Endothelial cell of umbilical vein (primary cell): Measurements from ENCODE around the gene CCDC142. TPM values are rescaled to one million over a fixed set of nuclear protein-coding genes. Genes with fewer than 3 reads are reported as not detected.

Experiments used
- BruUV-seq: library from RNA; stranded (reverse); fragments of 400-500 nt; replicated peaks from 2 replicates; lab custom pipeline; 2021; lab: Mats Ljungman, UMichigan
- CTCF ChIA-PET: fragments of 300-600, 350-600 bp; sonication (Branson Sonifier 250); formaldehyde crosslinking; loops from one replicate; lab custom pipeline; 2021; ENCODE audit warnings: antibody characterized with exemption, inconsistent platforms; lab: Charles Lee
- POLR2A ChIA-PET: fragments of 300-600, 350-600 bp; sonication (Branson Sonifier 250); formaldehyde crosslinking; loops from one replicate; lab custom pipeline; 2021; ENCODE audit warnings: antibody characterized with exemption, inconsistent platforms; lab: Charles Lee
- DNase-seq: peaks from one replicate; pipeline ENCODE4 v3.0.0-alpha.2; 2011; ENCODE audit warnings: low read depth, low spot score
- FAIRE-seq: peaks from 2 replicates; lab custom pipeline; 2011; peaks lifted over from hg19 to GRCh38; lab: Jason Lieb, UNC
- H2AFZ ChIP-seq: 2 replicates; pipeline ENCODE4 v1.6.0; 2012; ENCODE audit warnings: low read depth, low read length, control low read depth, inconsistent platforms
- H3K27ac ChIP-seq: 2 replicates; pipeline ENCODE4 v1.5.1; 2011; ENCODE audit warnings: low read depth, mild to moderate bottlenecking, control low read depth, low read length, moderate library complexity; ENCODE audit not compliant: insufficient read depth
- H3K27me3 ChIP-seq, 2 experiments: 2 replicates each; pipeline versions ENCODE4 v1.6.0 to v1.6.1; 2011; ENCODE audit warnings: low read length in 2 of 2, mixed read lengths in 1 of 2; ENCODE audit not compliant: control insufficient read depth in 2 of 2, insufficient read depth in 2 of 2
- H3K36me3 ChIP-seq, 2 experiments: 2 replicates in 1 of 2; 3 replicates in 1 of 2; pipeline ENCODE4 v1.5.1; 2011; ENCODE audit warnings: low read length in 2 of 2, mild to moderate bottlenecking in 1 of 2, moderate library complexity in 1 of 2; ENCODE audit not compliant: control insufficient read depth in 2 of 2, insufficient read depth in 2 of 2; ENCODE audit errors: extremely low read depth in 1 of 2
- H3K4me1 ChIP-seq: 3 replicates; pipeline ENCODE4 v1.5.1; 2011; ENCODE audit warnings: mild to moderate bottlenecking, low read length; ENCODE audit not compliant: control insufficient read depth, insufficient read depth; ENCODE audit errors: extremely low read depth
- H3K4me2 ChIP-seq: 2 replicates; pipeline ENCODE4 v1.6.1; 2011; ENCODE audit warnings: low read length, control low read depth, mixed read lengths; ENCODE audit not compliant: insufficient read depth
- H3K4me3 ChIP-seq, 3 experiments: fragments of 200-600 bp in 1 of 3; sonication (generic), shearing (Covaris generic) in 1 of 3; replicated peaks in 1 of 3; 2 replicates each; pipeline ENCODE4 v1.5.1; 2011 to 2016; ENCODE audit warnings: control low read depth in 3 of 3, low read length in 3 of 3, mild to moderate bottlenecking in 2 of 3, inconsistent platforms in 1 of 3, low read depth in 1 of 3, moderate library complexity in 1 of 3; ENCODE audit not compliant: insufficient read depth in 1 of 3
- H3K79me2 ChIP-seq: 2 replicates; pipeline ENCODE4 v1.6.0; 2012; ENCODE audit warnings: low read length, inconsistent platforms; ENCODE audit not compliant: control insufficient read depth, insufficient read depth
- H3K9ac ChIP-seq: replicated peaks from 2 replicates; pipeline ENCODE3; 2011; ENCODE audit warnings: low read length, control low read depth; ENCODE audit not compliant: insufficient read depth; ENCODE audit errors: extremely low read depth
- H3K9me1 ChIP-seq: replicated peaks from 3 replicates; pipeline ENCODE4 v1.6.0; 2011; ENCODE audit warnings: mild to moderate bottlenecking, low read length; ENCODE audit not compliant: control insufficient read depth, insufficient read depth; ENCODE audit errors: extremely low read depth
- H3K9me3 ChIP-seq: replicated peaks from 2 replicates; pipeline ENCODE4 v1.5.1; 2012; ENCODE audit warnings: low read length, inconsistent platforms; ENCODE audit not compliant: control insufficient read depth, insufficient read depth
- H4K20me1 ChIP-seq: replicated peaks from 2 replicates; pipeline ENCODE3; 2011; ENCODE audit warnings: mild to moderate bottlenecking, low read length; ENCODE audit not compliant: control insufficient read depth, insufficient read depth; ENCODE audit errors: extremely low read depth
- EZH2 ChIP-seq: IDR thresholded peaks from 2 replicates; pipeline ENCODE4 v1.6.1; 2012; ENCODE audit warnings: borderline replicate concordance, low read depth, mild to moderate bottlenecking, moderate library complexity, low read length, inconsistent platforms; ENCODE audit not compliant: severe bottlenecking
- FOS ChIP-seq: IDR thresholded peaks from 2 replicates; pipeline ENCODE4 v1.6.1; 2011; ENCODE audit warnings: mild to moderate bottlenecking, low read length, moderate library complexity, borderline replicate concordance; ENCODE audit not compliant: insufficient read depth
- GATA2 ChIP-seq: IDR thresholded peaks from 2 replicates; pipeline ENCODE4 v1.7.0; 2011; ENCODE audit warnings: low read depth, mild to moderate bottlenecking, moderate library complexity, mixed read lengths, low read length; ENCODE audit not compliant: insufficient read length, insufficient read depth
- JUN ChIP-seq: IDR thresholded peaks from 2 replicates; pipeline ENCODE4 v1.6.1; 2011; ENCODE audit warnings: borderline replicate concordance, low read depth; ENCODE audit not compliant: insufficient read length, insufficient read depth
- POLR2A ChIP-seq: IDR thresholded peaks from 2 replicates; pipeline ENCODE4 v1.6.1; 2012; ENCODE audit warnings: low read depth, mild to moderate bottlenecking, control low read depth, low read length
- POLR2AphosphoS5 ChIP-seq: IDR thresholded peaks from 2 replicates; pipeline ENCODE4 v1.6.1; 2012; ENCODE audit warnings: low read depth, mild to moderate bottlenecking, control low read depth, low read length, moderate library complexity; ENCODE audit not compliant: insufficient read depth
- dilution Hi-C: fragments of 300-500 bp; cut with MboI; formaldehyde crosslinking; loops from one replicate; pipeline ENCODE4 v1.15.0; 2019; ENCODE audit warnings: low sequenced_read_pairs; ENCODE audit not compliant: extremely low pct_ligation_motif_present
- intact Hi-C: fragments of 100-400 bp; cut with micrococcal nuclease; formaldehyde crosslinking; loops from one replicate; pipeline ENCODE4 v1.10.0; 2022
- polyA plus RNA-seq, 4 experiments: library from polyadenylated mRNA; depleted of rRNA in 3 of 4; stranded (reverse) in 3 of 4; unstranded in 1 of 4; fragments of >200 nt; gene quantifications; 2 replicates each; pipeline versions ENCODE4 v1.2.1 to v1.2.3, GENCODE V29; 2011 to 2012; ENCODE audit warnings: missing spikeins in 1 of 4
- total RNA-seq: library from RNA; stranded (reverse); gene quantifications from 2 replicates; pipeline ENCODE4 v1.2.3, GENCODE V29; 2021
- TF ChIP-seq, protein P1 (sequence below): IDR thresholded peaks from 2 replicates; pipeline ENCODE4 v1.6.1; 2011; ENCODE audit not compliant: insufficient read depth, insufficient read length
- TF ChIP-seq, protein P2 (sequence below), 2 donors: IDR thresholded peaks; 1 replicate in 1 of 2; 2 replicates in 1 of 2; pipeline ENCODE4 v1.5.1; 2011; ENCODE audit warnings: low read length in 2 of 2, mild to moderate bottlenecking in 2 of 2, moderate library complexity in 2 of 2, control low read depth in 1 of 2, inconsistent platforms in 1 of 2, low read depth in 1 of 2; ENCODE audit not compliant: insufficient read depth in 1 of 2; ENCODE audit errors: extremely low read depth in 1 of 2

The CCDC142 gene
- total and polyA plus RNA-seq, 2 donors (not counting 3 experiments of a cell fraction or from before 2014, with no cell fraction given) = 12.8 to 23.8 TPM

DNA sequence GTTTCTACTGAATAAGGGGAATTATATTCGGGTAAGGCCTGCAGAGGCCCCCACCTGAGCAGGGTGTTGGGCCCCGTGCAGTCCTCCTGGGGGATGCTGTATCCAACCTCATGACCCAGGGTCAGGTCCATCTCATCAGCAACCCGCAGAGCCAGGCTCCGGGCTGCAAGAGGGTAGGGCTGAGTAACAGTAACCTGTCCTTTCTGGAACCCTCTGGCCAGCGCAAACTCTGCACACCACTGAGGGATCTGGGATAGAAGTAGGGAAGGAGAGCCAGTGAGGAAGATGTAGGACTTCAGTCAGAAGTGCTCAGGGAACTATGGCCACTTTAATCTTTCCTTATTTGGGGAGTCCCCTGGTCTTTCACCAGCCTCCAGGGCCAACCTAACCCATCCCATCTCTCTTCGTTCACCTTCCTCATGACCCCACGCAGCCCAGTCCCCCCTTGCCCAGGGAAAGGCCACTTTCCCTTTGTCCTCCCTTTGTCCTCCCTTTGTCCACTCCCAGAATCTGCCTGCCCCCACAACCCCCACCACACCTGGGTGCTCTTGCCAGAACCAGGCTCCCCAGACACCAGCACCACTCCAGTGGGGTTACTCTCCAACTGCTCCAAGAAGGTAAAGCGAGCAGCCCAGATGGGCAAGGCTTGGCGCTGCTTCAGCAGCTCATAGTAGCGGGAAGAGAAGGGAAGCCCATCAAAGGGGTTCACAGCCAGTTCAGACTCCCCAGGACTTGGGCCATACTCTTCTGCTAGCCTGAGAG, 42.3 kb upstream of the CCDC142 start:
- FAIRE-seq (no peak), DNase-seq (no peak)
- Histone ChIP-seq H3K27me3 (peaks cover 9 to 13% of the 10 kb centered on the region in 2 experiments), H2AFZ (no peak overlapping the region), H3K27ac (no peak overlapping the region), H3K9me3 (no peaks in the 10 kb centered on the region), H3K79me2 (peaks cover 19% of the 10 kb centered on the region), H4K20me1 (no peaks in the 10 kb centered on the region), H3K4me1 (peaks cover 10% of the 10 kb centered on the region), H3K36me3 (peaks cover 6 to 16% of the 10 kb centered on the region in 2 experiments), H3K4me2 (no peak overlapping the region), H3K9me1 (no peaks in the 10 kb centered on the region), H3K4me3 (no peak overlapping the region), H3K9ac (no peak overlapping the region)
- intact Hi-C loops (no loop called here), dilution Hi-C loops (no loop called here)
- no TSS peak for BruUV-seq
- ChIA-PET CTCF (interaction anchor here (1.2 kb wide), 1 partner anchor 16 kb away, joined by 3 read pairs; no protein-coding TSS in a partner anchor), POLR2A (no interaction called here)
- TF ChIP-seq POLR2A = no peak
- TF ChIP-seq GATA2 = no peak
- no peak for TF ChIP-seq EZH2
- no peak for TF ChIP-seq JUN
- TF ChIP-seq, protein P1, sequence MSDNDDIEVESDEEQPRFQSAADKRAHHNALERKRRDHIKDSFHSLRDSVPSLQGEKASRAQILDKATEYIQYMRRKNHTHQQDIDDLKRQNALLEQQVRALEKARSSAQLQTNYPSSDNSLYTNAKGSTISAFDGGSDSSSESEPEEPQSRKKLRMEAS = no peak
- TF ChIP-seq FOS = no peak
- no peak for TF ChIP-seq POLR2AphosphoS5
- TF ChIP-seq, protein P2, sequence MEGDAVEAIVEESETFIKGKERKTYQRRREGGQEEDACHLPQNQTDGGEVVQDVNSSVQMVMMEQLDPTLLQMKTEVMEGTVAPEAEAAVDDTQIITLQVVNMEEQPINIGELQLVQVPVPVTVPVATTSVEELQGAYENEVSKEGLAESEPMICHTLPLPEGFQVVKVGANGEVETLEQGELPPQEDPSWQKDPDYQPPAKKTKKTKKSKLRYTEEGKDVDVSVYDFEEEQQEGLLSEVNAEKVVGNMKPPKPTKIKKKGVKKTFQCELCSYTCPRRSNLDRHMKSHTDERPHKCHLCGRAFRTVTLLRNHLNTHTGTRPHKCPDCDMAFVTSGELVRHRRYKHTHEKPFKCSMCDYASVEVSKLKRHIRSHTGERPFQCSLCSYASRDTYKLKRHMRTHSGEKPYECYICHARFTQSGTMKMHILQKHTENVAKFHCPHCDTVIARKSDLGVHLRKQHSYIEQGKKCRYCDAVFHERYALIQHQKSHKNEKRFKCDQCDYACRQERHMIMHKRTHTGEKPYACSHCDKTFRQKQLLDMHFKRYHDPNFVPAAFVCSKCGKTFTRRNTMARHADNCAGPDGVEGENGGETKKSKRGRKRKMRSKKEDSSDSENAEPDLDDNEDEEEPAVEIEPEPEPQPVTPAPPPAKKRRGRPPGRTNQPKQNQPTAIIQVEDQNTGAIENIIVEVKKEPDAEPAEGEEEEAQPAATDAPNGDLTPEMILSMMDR (IDR thresholded peaks at IDR 0.05; ENCODE audit: extremely low read depth in 1 of 2, insufficient read depth in 1 of 2, low read depth in 1 of 2, low read length in 2 of 2) = no peak
